Loucy (cell line): ENCODE results near the gene ASIC4.

Experiments
- EZH2phosphoT487 ChIP-seq: fragments of 200-600 bp; IDR thresholded peaks from 2 replicates; pipeline ENCODE4 v1.6.1; 2018; ENCODE audit warnings: antibody characterized with exemption, mild to moderate bottlenecking, moderate library complexity, borderline replicate concordance
- TF ChIP-seq, protein P1 (sequence below): fragments of 200-600 bp; sonication (generic); conservative IDR thresholded peaks from 2 replicates; pipeline ENCODE4 v1.5.1; 2014; ENCODE audit warnings: mild to moderate bottlenecking, antibody characterized with exemption, low read length

DNA sequence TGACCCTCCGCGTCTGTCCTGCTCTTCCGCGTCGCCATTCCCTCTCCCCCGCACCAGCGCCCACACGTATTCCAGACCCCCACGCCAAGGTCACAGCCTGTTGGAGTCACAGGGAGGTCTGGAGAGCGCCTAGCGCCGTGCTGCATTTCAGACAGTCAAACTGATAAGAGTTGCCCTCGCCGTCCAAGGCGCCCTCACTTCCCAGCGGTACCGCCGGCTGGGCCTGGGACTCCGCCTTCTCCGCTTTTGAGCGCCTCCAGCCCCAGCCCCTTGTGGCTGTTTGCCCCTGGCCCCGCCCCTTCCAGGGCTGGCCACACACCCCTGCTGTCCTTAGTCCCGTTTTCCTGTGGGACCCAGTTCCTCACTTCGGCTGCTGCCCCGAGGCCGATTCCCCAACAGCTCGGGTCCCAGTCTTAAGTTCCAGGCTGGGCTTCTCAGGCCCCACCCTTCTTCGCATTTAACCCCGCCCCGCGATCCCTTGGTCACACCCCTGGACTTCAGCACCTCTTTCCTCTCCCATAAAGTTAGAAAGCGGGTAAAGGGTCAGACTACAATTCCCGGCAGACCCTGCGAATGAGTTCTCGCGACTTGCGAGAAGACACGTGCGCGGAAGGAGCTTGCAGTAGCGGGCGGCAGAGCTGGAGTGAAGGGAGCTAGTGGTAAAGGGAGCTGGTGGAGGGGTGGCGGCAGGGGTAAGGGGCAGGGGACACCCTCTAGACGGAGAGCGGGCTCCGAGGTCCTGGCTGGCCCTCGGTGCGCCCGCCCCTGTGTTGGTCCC lies 15.8 kb upstream of the ASIC4 start, which contains the start of gene GMPPA:
- TF ChIP-seq, protein P1, sequence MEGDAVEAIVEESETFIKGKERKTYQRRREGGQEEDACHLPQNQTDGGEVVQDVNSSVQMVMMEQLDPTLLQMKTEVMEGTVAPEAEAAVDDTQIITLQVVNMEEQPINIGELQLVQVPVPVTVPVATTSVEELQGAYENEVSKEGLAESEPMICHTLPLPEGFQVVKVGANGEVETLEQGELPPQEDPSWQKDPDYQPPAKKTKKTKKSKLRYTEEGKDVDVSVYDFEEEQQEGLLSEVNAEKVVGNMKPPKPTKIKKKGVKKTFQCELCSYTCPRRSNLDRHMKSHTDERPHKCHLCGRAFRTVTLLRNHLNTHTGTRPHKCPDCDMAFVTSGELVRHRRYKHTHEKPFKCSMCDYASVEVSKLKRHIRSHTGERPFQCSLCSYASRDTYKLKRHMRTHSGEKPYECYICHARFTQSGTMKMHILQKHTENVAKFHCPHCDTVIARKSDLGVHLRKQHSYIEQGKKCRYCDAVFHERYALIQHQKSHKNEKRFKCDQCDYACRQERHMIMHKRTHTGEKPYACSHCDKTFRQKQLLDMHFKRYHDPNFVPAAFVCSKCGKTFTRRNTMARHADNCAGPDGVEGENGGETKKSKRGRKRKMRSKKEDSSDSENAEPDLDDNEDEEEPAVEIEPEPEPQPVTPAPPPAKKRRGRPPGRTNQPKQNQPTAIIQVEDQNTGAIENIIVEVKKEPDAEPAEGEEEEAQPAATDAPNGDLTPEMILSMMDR, result no peak
- TF ChIP-seq EZH2phosphoT487, result no peak
